Measurements from ENCODE around the gene ITSN2.
"Not testable (repeated sequence)": the region's sequence is repeated elsewhere in the genome, so short reads cannot be mapped to it uniquely, and the experiment has no call there.

GRCh38 chr2:24408704-24409103 lies 48.4 kb upstream of the ITSN2 start:
- TF ChIP-seq KDM1A (IDR thresholded peaks at IDR 0.05; ENCODE audit: borderline replicate concordance, low read length); CTCF (IDR thresholded peaks at IDR 0.05; ENCODE audit: control extremely low read depth in 1 of 3, insufficient read depth in 1 of 3, low read depth in 1 of 3, low read length in 3 of 3): not testable (repeated sequence)

Measured in H1 (cell line).